Kidney epithelial cell (primary cell): ENCODE measurements around the gene GATA3. TPM values are rescaled to one million over a fixed set of nuclear protein-coding genes. Genes with fewer than 3 reads are reported as not detected.

Experiments
- DNase-seq: peaks from one replicate; pipeline ENCODE4 v3.0.0-alpha.2; 2010; ENCODE audit warnings: low read depth
- H3K27me3 ChIP-seq: 2 replicates; pipeline ENCODE4 v1.6.0; 2011; ENCODE audit warnings: low read length; ENCODE audit not compliant: control insufficient read depth, insufficient read depth
- H3K36me3 ChIP-seq: 2 replicates; pipeline ENCODE4 v1.5.1; 2011; ENCODE audit warnings: low read length; ENCODE audit not compliant: control insufficient read depth, insufficient read depth
- H3K4me3 ChIP-seq: 2 replicates; pipeline ENCODE4 v1.5.1; 2011; ENCODE audit warnings: low read depth, mild to moderate bottlenecking, control low read depth, low read length
- total RNA-seq: library from RNA; depleted of rRNA; stranded (reverse); fragments of >200 nt; gene quantifications from 2 replicates; pipeline ENCODE4 v1.2.3, GENCODE V29; 2015
- TF ChIP-seq, protein P1 (sequence below): IDR thresholded peaks from 2 replicates; pipeline ENCODE4 v1.5.1; 2011; ENCODE audit warnings: mild to moderate bottlenecking, moderate library complexity, low read length, control low read depth, inconsistent platforms; ENCODE audit not compliant: insufficient read depth, poor library complexity, severe bottlenecking

Gene GATA3
- total RNA-seq, 1 donor from 2014 or later = 10.9 TPM

DNA sequence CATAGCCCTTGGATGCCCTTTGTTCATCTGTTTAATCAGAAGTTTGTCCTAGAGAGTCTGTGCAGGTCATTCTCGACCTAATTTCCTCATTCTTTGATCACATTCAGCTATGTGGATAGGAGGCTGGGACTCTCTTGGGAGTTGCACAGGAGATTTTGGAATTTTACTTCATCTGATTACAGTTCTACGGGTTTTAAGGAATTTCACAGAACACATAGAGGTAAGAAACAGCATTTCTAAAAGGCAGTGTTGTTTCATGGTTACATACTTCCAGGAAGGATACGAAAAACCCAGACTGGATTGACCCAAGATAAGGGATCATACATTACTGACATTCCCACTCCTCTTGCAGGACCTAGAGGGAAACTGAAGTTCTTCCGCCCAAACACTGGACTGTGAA lies 45.9 kb downstream of the GATA3 start:
- TF ChIP-seq, protein P1, sequence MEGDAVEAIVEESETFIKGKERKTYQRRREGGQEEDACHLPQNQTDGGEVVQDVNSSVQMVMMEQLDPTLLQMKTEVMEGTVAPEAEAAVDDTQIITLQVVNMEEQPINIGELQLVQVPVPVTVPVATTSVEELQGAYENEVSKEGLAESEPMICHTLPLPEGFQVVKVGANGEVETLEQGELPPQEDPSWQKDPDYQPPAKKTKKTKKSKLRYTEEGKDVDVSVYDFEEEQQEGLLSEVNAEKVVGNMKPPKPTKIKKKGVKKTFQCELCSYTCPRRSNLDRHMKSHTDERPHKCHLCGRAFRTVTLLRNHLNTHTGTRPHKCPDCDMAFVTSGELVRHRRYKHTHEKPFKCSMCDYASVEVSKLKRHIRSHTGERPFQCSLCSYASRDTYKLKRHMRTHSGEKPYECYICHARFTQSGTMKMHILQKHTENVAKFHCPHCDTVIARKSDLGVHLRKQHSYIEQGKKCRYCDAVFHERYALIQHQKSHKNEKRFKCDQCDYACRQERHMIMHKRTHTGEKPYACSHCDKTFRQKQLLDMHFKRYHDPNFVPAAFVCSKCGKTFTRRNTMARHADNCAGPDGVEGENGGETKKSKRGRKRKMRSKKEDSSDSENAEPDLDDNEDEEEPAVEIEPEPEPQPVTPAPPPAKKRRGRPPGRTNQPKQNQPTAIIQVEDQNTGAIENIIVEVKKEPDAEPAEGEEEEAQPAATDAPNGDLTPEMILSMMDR = no peak
- H3K27me3 ChIP-seq = no peaks in the 10 kb centered on the region
- no peak for DNase-seq
- H3K36me3 ChIP-seq = no peaks in the 10 kb centered on the region
- no peak overlapping the region for H3K4me3 ChIP-seq

DNA sequence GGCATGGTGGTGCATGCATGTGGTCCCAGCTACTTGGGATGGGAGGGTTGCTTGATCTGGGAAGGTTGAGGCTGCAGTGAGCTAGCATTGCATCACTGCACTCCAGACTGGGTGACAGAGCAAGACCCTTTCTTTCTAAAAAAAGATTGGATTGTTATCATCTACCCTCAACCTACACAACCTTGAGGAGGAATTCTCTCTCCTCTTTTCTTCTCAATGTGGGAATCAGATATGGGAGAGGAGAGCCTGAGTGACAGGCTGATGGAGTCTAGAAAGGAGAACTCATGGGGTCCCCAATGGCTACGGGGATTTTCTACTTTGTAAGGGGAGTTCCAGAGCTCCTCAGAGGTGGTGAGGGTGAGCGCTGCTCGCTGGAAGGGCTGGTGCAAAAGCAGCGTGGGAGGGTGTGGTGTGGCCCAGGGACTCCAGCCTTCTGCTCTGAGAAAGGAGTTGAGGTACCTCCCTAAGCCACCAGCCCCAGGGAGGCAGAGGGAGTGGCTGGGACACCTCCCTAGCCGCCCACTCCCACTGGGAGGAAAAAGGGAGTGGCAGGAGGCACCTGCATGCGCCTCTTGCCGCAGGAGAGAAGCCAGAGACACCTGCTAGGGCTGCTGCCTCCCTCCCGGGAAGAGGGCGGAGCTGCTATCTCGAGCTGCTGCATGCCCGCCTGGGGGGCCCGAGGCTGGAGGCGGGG lies 48.4 kb downstream of the GATA3 start:
- TF ChIP-seq, protein P1 = no peak
- Histone ChIP-seq H3K4me3 (no peak overlapping the region), H3K27me3 (no peaks in the 10 kb centered on the region), H3K36me3 (no peaks in the 10 kb centered on the region)
- no peak for DNase-seq

DNA sequence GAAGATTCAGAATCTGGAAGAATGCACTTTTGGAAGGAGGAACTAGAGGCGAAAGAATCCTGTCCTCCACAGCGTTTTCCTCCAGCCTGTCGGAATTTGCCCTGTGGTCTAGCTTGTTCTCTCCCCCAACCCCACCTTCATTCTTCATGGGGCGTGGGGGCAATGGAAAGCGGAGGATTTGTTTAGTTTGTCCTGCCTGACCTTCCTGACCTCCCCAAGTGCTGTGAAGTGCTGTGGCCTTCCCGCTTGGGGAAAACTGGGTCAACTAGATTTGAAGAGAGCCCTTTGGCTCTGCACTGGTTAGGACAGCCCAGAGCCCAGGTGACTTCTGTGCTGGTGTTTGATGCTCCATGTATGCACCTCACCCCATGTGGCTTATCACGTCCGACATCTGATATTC lies 49.1 kb downstream of the GATA3 start:
- DNase-seq = no peak
- TF ChIP-seq, protein P1 = no peak

DNA sequence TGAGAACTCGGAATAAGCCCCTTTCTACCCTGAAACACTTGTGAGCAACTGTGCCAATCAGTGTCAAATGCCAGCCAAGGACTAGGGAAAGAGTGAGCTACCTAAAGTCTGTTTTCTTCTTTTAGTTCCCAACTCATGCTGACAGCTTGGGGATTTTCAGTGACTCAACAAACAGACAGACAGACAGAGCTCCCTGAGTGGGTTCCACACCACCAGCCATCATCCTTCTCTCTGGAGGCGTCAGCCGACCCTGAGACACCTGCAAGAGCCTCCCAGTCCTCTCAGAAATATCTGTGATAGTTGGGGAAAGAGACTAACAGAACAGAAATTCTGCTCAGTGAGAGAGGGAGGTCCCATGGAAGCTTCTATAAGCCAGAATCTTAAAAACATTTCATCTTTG lies 49.5 kb downstream of the GATA3 start:
- no peaks in the 10 kb centered on the region for H3K27me3 ChIP-seq
- H3K36me3 ChIP-seq = no peaks in the 10 kb centered on the region
- DNase-seq = no peak
- TF ChIP-seq, protein P1 = no peak
- no peak overlapping the region for H3K4me3 ChIP-seq

More for the DNA sequence above, 49.1 kb downstream of the GATA3 start:
- Histone ChIP-seq H3K27me3 (no peaks in the 10 kb centered on the region), H3K4me3 (no peak overlapping the region), H3K36me3 (no peaks in the 10 kb centered on the region)

DNA sequence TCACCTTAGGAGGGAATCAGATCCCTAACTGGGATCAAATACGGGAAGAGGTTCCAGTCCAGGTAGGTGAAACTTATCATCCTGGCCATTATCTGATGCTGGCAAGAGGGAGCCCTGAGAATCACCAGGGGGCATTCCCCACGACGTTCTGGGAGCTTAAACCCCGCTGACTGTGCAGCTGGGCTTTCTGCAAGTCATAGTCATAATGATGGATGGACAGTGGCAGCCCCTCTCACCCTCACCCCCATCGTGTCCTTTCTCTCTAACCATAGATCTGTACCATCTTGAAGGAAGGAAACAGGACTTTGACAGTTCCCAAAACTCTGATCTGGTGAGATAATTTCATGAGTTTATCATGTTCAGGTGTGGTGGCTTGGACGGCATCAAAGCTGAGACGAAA lies 50.2 kb downstream of the GATA3 start:
- H3K4me3 ChIP-seq = no peak overlapping the region
- no peak for DNase-seq
- TF ChIP-seq, protein P1 = no peak
- H3K36me3 ChIP-seq = no peaks in the 10 kb centered on the region
- H3K27me3 ChIP-seq = no peaks in the 10 kb centered on the region

DNA sequence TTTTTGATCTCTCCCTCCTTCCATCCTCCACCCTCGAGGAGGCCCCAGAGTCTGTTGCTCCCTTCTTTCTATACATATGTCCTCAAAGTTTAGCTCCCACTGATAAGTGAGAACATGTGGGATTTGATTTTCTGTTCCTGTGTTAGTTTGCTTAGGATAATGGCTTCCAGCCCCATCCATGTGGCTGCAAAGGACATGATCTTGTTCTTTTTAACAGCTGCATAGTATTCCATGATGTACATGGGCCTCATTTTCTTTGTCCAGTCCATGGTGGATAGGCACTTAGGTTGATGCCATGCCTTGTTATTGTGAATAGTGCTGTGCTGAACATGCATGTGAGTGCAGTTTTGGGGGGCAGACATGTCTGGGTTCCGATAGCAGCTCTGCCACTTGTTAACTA lies 51.4 kb downstream of the GATA3 start:
- Histone ChIP-seq H3K36me3 (no peaks in the 10 kb centered on the region), H3K27me3 (no peaks in the 10 kb centered on the region), H3K4me3 (no peak overlapping the region)
- no peak for DNase-seq
- TF ChIP-seq, protein P1 = no peak
